Lower leg skin (tissue), 3 donors: ENCODE measurements around the gene PLEKHJ1.

Experiments used
- POLR2A ChIP-seq, 2 donors: fragments of 450-650 bp; IDR thresholded peaks; one replicate each; pipeline ENCODE4 v1.6.1; 2016 to 2017; ENCODE audit warnings: antibody characterized with exemption in 2 of 2, mild to moderate bottlenecking in 1 of 2, moderate library complexity in 1 of 2
- TF ChIP-seq, protein P1 (sequence below), 3 donors: fragments of 450-650 bp; IDR thresholded peaks; one replicate each; pipeline ENCODE4 v1.5.1; 2016; ENCODE audit warnings: antibody characterized with exemption in 3 of 3, mild to moderate bottlenecking in 3 of 3, moderate library complexity in 2 of 3

- TF ChIP-seq, protein P1, sequence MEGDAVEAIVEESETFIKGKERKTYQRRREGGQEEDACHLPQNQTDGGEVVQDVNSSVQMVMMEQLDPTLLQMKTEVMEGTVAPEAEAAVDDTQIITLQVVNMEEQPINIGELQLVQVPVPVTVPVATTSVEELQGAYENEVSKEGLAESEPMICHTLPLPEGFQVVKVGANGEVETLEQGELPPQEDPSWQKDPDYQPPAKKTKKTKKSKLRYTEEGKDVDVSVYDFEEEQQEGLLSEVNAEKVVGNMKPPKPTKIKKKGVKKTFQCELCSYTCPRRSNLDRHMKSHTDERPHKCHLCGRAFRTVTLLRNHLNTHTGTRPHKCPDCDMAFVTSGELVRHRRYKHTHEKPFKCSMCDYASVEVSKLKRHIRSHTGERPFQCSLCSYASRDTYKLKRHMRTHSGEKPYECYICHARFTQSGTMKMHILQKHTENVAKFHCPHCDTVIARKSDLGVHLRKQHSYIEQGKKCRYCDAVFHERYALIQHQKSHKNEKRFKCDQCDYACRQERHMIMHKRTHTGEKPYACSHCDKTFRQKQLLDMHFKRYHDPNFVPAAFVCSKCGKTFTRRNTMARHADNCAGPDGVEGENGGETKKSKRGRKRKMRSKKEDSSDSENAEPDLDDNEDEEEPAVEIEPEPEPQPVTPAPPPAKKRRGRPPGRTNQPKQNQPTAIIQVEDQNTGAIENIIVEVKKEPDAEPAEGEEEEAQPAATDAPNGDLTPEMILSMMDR (IDR thresholded peaks at IDR 0.05): no peak
- no peak for TF ChIP-seq POLR2A (IDR thresholded peaks at IDR 0.05)
These were observed 6.0 kb downstream of the PLEKHJ1 start for GRCh38 chr19:2230033-2230531.
